Measurements from ENCODE around the gene GADD45GIP1.

GADD45GIP1 gene

GRCh38 chr19:12956446-12957388 lies at the start of gene GADD45GIP1:
TSS of gene GADD45GIP1 (minus strand) at chr19:12957223. CDS start at chr19:12957212, 11 bp downstream.
- DNase-seq: no peak

GRCh38 chr19:13005861-13006370 lies 48.9 kb upstream of the GADD45GIP1 start:
- DNase-seq: no peak

DNA sequence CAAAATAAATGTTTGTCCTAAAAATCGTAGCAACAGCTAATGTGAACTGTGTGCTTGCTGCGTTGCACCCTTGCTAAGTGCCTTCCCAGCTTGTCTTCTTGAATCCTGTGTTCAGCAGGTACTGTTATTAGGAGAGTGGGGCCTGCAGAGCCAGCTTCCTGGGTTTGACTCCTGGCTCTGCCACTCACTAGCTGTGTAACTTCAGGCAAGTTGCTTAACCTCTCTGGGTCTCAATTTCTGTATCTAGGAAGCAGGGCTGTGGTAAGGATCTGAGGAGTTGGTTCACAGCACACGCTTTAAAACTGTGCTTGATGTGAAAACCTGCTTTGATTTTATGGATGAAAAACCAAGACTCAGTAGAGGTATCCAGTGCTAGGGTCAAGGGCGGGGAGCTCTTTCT lies 48.2 kb upstream of the GADD45GIP1 start:
- no peak for DNase-seq

DNA sequence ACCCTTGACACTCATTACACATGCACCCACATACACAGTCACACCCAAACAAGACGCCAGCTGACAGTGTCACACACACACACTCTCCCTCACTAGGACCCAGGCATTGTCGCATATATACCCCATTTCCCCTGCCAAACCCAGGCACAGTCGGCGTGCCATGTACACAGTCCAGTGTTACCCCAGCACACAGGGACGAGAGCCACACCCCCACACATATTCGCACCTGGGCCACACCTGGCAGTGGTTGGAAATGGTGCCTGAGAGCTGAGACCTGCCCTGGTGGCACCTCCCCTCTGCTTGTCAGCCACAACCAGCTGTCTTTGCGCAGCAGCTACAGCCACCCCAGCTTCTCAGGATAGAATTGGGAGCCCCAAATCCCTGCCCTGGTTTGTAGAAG lies 47.2 kb upstream of the GADD45GIP1 start:
- no peak for DNase-seq

GRCh38 chr19:13003081-13003480 lies 46.1 kb upstream of the GADD45GIP1 start:
- no peak for DNase-seq

DNA sequence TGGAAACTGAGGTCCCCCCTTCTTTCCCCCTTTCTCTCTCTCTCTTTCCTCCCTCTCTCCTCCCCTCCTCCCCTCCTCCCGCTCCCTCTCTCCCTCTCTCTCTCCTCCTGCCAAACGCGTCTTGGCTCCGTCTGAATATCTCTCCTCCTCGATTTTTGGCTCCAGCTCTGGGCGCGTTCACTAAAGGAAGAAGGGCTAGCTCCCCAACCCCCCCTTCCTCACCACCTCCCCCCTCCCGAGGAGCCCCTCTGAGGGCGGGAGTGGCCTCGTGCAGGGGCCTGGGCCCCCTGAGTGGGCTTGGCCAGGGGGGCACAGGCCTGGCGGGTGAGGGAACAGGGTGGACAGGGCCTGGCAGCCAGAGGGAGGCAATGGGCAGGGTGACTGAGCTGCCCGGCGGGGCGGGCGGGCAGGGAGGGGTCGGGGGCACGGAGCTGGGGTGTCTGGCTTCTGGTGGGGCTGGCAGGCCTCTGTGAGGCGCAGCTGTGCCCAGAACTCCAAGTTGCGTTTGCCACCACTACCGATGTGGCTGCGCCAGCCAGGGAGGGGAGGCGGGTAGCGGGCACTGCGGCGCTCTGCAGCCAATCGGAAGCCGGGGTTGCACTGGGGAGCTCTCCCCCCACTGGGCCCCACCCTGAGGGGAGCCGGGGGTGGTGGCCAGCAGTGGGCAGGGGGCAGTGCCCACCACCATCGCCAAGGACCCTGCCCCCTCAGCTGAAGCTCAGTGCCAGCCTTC lies 45.3 kb upstream of the GADD45GIP1 start:
- DNase-seq: no peak

DNA sequence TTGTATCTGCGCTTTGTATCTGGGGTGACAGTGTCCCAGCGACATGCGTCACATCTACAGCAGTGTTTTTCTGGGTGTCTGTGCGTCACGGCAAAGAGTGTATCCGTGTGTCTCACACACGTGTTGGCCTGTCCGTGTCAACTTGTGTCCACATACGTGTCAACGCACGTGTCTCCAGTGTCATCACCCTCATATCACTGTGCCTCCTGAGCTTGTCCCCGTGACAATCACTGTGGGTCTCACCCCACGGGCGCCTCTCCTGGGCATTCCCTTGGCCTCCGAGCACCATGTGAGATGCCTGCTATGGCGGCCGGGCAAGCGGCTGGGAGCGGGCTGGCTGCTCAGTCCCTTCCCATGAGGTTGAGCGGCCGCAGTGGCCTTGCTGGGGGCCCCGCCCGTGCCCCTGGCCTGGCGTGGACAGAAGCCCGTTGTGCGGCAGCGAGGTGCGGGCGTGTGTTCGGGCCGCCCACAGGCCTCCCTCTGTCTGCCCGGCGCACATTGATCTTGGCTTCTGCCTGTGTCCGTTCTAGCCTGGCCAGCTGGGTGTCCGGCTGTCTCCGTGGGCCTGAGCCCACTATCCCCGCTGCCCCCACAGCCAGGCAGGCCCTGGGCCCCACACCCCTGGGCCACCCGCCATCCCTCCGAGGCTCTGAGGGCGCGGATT lies 44.6 kb upstream of the GADD45GIP1 start:
- no peak for DNase-seq

DNA sequence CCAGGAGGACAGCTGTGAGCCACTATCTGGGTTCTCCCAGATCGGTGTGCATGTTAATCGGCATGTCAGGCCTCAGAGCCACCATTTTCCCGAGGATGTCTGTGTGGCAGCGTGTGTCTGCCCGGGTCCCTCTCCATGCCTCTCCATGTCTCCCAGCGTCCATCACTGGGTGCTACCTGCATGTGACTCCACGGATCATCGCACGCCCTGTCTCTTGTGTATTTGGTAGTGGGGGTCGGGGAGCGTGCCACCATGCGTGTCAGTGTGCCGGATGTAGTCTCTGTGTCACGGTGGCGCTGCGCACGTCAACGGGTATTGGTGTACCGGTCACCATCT lies 44.1 kb upstream of the GADD45GIP1 start:
- DNase-seq: no peak

- no peak for DNase-seq
Measured at GRCh38 chr19:12997967-12998940, 41.2 kb upstream of the GADD45GIP1 start.

GRCh38 chr19:12997179-12997966 lies 40.4 kb upstream of the GADD45GIP1 start:
- DNase-seq: no peak

- no peak for DNase-seq
Measured at GRCh38 chr19:12996406-12997094, 39.5 kb upstream of the GADD45GIP1 start.

- no peak for DNase-seq
Measured at GRCh38 chr19:12995596-12996405, 38.8 kb upstream of the GADD45GIP1 start.

GRCh38 chr19:12994701-12995595 lies 37.9 kb upstream of the GADD45GIP1 start, which contains the start of gene NFIX:
TSS of gene NFIX (plus strand) at chr19:12995475. CDS start at chr19:12995838, 363 bp downstream.
- no peak for DNase-seq

- no peak for DNase-seq
Measured at GRCh38 chr19:12993562-12993961, 36.5 kb upstream of the GADD45GIP1 start.

DNA sequence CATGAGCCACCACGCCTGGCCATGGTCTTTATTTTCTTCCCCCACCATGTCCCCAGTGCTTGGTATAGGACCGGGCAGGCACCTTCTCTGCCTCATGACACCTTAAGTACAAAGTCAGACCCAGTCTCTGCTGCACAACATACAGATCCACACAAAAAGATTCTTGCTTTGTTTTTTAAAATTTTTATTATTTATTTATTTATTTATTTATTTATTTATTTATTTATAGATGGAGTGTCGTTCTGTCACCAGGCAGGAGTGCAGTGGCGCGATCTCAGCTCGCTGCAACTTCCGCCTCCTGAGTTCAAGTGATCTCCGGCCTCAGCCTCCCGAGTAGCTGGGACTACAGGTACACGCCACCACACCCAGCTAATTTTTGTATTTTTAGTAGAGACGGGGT lies 35.7 kb upstream of the GADD45GIP1 start:
- DNase-seq: no peak

GRCh38 chr19:12991296-12991695 lies 34.3 kb upstream of the GADD45GIP1 start:
- DNase-seq: no peak

DNA sequence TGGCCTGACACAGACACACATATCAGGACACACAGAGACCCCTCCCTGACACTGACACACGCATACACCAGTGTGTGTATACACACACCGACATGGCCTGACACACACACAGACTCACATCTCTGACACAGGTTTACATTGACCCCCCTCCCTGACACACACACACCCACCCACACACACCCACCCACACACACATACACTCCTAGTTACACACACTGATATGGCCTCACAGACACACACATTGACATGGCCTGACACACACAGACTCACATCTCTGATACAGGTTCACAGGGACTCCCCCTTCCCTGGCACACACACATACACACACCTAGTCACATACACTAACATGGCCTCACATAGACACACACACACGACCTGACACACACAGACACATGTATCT lies 33.8 kb upstream of the GADD45GIP1 start:
- DNase-seq: no peak

GRCh38 chr19:12990431-12990830 lies 33.4 kb upstream of the GADD45GIP1 start:
- no peak for DNase-seq

DNA sequence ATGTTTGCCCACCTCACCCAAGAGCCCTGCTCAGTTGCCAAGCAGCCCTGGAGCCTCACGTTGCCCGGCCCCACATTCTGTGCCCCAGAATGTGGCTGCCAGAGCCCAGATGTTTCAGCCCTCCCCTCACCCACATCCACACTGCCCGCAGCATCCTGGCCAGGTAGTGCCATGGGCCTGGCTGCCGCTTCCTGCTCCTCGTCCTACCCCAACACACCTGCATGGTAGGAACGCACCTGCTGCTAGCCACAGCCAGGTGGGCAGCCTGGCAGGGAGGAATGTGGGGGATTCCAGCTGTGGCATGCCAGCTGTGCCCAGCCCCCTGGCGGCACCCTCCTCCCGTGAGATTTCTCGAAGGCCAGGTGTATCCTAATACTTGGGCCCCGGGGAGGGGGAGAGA lies 30.8 kb upstream of the GADD45GIP1 start:
- no peak for DNase-seq
